SIG-M5 (cell line): ENCODE measurements around the gene ARPC1B.
"Not testable (repeated sequence)": the region's sequence is repeated elsewhere in the genome, so short reads cannot be mapped to it uniquely, and the experiment has no call there.

Source experiments
- DNase-seq: peaks from one replicate; lab custom pipeline; 2025; lab: John Stamatoyannopoulos, UW

ARPC1B gene

DNA sequence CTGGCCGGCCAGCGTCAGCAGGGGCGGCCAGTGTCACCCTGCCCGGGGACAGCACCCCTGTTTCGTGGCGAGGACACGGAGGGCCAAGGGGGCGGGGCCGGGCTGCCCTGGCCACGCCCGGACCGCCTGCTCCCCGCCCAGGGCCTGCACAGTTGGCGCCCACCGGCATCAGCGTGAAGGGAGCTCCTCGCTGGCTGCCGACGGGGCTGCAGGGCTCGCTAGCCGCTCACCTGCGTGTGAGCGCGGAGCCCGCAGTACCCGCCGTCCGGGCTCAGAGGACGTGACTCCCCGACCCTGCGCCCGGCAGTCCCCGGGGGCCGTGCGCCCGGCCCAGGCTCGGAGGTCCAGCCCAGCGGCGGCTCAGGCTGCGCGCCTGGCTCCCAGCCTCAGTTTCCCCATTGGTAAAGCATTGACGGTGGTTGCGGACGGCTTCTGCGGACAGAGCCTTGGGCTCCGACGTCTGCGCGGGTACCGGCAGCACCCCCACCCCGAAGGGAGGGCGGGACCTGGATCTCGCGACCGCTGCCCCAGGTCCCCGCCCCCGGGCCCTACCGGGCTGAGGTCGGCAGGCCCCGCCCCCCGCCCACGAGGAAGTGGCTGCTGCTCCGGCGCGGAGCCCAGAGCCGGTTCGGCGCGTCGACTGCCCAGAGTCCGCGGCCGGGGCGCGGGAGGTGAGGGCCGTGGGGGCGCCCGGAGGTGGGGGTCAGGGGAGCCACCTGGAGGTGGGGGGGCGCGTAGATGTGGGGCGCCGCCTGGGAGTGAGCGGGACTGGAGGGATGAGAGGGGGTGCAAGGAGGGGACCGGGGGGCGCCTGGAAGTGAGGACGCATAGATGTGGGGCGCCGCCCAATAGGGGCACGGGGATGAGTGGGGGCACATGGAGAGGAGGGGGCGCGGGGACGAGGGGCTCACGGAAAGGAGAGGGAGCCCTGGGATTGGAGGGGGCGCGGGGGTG is at the start of gene ARPC1B:
ARPC1B (plus strand) TSS at position 620 of the 954 bp plus-strand sequence. CDS start 10,985 bp downstream, outside the sequence.
- no peak for DNase-seq

DNA sequence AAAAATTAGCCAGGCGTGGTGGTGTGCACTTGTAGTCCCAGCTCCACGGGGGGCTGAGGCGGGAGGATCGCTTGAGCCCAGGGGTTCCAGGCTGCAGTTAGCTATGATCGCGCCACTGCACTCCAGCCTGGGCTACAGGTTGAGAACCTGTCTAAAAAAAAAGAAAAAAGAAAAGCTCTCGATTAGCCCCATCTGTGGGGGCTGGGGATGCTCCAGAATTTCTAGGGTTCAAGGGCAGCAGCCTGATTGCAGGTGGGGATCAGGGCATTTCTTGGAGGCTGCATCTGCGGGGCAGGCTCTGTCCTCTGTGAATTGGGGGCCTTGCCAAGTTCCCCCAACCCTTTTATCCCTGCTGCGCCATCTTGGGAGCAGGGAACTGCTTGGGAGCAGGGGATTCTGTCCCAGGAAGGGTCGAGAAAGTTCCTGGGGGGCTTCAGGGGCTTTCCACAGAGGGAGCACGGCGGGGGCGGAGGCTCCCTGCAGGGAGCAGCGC is 49.5 kb upstream of the ARPC1B start:
- no peak for DNase-seq

DNA sequence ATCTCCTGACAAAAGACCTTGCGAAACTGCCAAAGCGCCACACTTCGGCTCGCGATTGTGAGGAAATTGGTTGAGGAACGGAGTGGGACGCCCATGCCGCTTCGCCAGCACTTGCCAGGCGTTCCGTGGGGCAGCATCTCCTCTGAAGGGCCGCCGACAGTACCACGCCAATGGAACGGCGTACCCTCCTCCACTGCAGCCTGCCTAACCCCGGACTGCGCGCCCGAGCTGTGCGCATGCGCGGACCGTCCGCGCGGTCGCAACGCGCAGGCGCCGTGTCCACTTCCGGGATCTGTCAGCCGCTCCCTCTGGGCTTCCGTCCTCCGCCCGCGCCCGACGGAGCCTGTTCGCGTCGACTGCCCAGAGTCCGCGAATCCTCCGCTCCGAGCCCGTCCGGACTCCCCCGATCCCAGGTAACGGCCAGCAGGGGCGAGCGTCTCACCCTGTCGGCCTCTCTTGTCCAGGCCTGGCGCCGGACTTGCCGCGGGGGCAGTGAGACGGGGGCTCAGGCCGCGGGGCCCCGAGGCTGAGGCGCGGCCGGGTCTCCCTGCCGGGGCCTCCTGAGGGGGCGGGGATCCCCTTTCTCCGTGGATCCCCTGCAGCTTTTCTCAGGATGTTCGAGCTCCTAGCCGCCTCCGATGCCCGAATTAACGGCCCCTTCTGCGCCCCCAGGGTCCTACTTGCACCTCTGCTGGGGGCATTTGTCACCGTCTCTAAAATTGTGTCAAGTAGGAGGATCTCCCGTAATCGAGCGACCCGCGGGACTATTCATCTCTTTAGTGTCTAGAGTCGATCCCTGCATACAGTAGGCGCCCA is 48.7 kb upstream of the ARPC1B start, which contains the start of gene ARPC1A:
ARPC1A (plus strand) TSS at position 307 of the 816 bp plus-strand sequence. CDS start 7,456 bp downstream, outside the sequence.
- peak; percentile 17 for DNase-seq

DNA sequence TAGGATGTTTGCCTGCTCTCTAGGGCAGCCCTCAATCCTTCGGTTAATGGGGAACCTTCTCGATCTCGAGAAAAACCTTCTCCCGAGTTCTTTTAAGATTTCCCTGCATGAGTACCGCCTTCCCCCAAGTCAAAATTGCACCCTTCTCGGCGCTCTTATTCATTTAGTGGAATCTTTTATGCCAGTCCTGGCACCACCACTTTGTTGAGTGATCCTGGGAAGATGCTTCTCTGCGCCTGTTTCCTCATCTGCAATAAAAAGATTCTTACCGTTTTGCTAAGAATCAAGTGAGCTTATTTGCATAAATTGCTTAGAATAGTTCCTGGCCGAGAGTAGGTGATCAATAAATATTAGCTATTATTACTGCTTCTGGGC is 48.1 kb upstream of the ARPC1B start:
- no peak for DNase-seq

- DNase-seq, result peak; percentile 81
Observed at GRCh38 chr7:99330314-99330961, 44.1 kb upstream of the ARPC1B start.

DNA sequence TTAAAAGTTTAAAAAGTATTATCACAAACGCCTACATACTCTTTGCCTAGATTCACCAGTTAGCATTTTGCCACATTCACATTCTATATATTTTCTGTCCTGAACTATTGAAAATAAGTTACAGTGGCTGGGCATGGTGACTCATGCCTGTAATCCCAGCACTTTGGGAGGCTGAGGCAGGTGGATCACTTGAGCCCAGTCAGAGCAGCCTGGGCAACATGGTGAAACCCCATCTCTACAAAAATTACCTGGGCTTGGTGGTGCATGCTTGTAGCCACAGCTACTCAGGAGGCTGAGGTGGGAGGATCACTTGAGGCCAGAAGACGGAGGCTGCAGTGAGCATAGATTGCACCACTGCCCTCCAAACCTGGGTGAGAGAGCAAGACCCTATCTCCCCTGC is 43.5 kb upstream of the ARPC1B start:
- DNase-seq, result no peak

DNA sequence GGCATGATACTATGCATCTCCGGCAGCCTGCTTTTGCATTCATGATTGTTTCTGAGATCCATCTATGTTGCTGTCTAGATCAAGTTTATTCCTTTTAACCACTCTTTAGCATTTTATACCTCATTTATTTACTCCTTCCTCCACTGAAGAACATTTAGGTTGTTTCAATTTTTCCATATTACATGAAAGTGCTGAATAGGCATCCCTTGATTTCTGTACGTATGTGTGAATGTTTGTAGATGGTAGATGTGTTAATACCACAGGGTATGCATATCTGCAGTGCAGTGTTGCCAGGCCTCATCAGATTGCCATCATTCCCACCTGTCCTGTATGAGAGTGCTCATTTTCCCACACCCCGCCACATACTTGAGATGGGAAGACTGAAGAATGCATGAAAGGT is 34.9 kb upstream of the ARPC1B start:
- DNase-seq, result no peak

DNA sequence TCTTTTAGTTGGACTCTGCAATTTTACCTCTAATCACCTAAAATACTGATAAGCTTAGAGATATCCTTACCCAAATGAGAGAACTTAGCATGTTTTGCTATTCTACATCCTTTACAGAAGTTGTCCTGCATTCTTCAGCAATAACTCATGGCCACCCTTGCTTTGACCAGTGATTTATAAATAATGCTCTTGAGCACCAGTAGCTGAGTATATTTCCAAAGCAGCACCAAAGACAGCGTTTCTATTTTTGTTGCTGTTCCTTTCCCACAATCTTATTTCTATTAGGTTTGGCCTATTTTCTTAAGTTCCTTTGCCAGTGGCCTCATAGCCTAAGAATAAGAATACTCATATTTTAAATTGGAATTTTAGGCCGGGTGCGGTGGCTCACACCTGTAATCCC is 33.9 kb upstream of the ARPC1B start:
- no peak for DNase-seq

- no peak for DNase-seq
Observed at GRCh38 chr7:99344061-99344647, 30.4 kb upstream of the ARPC1B start.

GRCh38 chr7:99350641-99351040 is 23.9 kb upstream of the ARPC1B start:
- not testable (repeated sequence) for DNase-seq

DNA sequence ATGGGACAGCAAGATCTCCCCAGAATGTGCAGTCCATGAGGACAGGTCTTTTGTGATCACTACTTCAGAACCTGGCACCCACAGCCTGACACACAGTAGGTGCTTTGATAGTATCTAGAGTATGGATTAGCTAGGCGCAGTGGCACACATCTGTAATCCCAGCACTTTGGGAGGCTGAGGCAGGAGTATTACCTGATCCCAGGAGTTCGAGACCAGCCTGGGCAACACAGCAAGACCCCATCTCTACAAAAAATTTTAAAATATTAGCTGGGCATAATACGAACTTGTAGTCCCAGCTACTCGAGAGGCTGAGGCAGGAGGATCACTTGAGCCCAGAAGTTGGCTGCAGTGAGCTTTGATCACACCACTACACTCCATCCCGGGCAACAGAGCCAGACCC is 22.3 kb upstream of the ARPC1B start:
- no peak for DNase-seq

DNA sequence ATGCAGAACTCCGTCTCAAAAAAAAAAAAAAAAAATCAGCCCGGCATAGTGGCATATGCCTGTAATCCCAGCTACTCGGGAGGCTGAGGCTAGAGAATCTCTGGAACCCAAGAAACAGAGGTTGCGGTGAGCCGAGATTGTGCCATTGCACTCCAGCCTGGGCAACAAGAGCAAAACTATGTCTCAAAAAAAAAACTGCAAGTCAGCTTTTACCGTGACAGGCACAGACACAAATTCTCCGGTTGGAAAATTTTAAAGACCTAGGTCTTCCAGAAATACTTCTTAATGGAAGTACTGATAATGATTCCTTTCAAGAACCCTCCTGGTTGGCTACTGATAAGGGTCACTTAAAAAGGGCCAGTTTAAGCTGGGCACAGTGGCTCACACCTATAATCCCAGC is 19.4 kb upstream of the ARPC1B start:
- DNase-seq, result no peak

DNA sequence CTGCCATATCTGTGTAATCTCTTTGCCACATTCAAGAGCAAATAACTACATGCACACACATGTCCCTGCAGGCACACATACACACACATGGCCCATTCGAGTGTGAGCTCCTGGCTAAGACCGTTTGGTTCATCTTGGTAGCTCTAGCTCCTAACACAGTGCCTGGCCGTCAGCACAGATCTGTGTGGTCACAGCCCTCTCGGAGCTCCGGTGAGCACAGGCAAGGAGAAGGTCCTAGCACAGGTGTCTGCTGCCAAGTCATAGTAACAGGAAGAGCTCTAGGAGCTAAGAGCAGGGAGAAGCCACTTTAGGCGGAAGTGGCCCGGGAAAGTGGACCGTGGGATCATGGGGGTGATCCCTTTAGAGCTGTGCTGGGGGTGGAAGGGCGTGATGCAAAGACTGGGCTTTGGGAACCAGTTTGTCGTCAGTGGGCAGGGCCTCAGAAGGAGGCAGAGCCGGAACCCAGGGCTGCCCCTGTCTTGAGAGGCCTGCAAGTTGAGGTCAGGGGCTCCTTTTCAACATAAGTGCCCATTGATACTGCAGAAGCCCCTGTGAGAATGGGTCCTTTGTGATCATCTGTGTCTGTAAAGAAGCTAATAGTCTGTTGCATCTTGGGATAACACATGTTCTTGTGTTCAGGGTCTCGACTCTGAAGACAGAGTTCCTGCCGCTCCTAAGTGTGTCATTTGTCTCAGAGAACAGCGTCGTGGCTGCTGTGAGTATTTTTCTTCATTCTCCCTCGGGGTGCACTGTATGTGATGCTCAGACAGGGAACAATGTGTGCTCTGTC is 16.6 kb upstream of the ARPC1B start:
- DNase-seq, result no peak

GRCh38 chr7:99358521-99358920 is 16.0 kb upstream of the ARPC1B start:
- DNase-seq, result not testable (repeated sequence)

DNA sequence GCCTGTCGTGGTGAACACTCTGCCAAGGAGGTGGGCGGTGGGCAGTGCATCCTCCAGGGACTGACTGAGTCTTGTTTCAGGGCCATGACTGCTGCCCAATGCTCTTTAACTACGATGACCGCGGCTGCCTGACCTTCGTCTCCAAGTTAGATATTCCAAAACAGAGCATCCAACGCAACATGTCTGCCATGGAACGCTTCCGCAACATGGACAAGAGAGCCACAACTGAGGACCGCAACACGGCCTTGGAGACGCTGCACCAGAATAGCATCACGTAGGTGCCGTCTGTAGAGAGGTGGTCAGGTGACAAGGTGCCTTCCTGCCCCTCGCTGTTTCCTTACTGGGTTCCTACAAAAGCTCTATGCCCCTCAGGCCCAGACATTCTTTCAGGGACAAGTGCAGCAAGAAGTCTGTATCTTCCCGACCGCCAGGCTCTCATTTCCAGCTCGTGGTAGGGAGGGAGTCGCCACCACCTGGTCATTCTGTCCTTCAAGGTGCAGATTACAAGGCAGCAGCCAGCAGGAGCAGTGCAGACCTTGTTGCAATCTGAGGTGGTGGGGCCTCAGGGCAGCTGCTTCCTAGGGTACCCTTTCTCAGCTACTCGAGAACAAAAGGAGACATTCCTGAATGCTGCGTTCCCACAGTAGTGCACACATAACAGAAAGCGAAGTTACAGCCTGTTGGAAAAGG is 14.9 kb upstream of the ARPC1B start:
- DNase-seq, result no peak

DNA sequence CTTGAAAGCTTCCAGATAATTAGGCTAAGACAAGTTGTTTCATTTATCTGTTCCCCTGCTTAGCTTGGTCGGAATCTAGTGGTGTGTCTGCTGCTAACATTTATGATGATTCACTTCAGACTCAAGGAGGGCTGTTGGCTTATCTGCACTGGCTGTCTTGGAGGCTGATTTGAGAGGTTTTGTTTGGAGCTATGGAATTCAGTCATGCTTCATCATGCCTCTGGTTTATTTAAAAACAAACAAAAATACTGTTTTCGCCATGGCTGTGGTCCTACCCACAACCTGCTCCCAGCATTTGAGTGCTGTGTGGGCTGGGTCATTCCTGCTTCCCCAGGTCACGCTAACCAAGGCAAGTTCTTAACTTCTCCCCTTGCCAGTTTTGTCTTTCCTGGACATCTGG is 11.7 kb upstream of the ARPC1B start:
- DNase-seq, result no peak

DNA sequence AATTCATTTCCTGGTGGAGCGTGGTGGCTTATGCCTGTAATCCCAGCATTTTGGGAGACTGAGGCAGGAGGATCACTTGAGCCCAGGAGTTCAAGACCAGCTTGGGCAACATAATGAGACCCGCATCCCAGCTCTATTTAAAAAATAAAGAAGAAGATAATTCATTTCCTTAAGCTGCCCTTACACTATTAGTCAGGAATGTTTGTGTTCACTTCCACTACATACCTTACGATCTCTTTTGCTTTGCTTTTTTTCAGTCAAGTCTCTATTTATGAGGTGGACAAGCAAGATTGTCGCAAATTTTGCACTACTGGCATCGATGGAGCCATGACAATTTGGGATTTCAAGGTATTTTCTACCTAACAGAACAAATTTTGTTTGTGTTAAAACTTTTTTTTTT is 11.2 kb upstream of the ARPC1B start:
- no peak for DNase-seq

DNA sequence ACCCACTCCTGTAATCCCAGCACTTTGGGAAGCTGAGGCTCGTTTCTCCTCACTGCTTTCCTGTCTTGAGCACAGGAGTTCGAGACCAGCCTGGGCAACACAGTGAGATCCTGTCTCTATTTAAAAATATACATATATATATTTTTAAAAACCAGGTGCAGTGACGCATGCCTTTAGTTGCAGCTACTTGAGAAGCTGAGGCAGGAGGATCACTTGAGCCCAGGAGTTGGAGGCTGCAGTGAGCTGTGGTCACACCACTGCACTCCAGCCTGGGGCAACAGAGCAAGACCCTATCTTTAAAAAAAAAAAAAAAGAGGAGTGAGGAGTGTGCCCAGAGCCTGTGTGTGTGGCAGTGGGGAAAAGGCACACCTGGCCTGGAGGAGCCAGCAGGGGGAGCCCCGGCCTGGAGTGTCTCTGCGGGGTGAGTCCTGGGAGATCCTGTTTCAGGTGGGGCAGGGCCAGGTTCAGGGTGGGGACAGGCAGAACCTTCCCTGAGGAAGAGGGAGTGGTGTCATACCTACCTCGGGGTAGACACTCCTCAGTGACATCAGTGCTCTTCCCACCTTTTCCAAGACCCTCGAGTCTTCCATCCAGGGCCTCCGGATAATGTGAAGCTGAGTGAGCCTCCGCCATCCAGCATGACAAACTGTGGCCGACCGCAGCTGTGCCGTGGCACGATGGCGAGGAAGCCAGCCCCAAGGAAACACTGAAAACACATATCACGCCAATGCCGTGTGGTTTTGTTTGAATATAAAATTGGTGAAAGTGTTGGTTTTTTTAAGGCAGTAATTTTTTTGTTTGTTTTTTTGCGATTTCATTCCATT is 9.0 kb upstream of the ARPC1B start:
- no peak for DNase-seq

GRCh38 chr7:99366646-99367045 is 7.9 kb upstream of the ARPC1B start:
- DNase-seq, result no peak
